K562 (cell line): ENCODE measurements around the gene GALT. TPM values are rescaled to one million over a fixed set of nuclear protein-coding genes. Genes with fewer than 3 reads are reported as not detected.
A peak's percentile ranks its signal among the peaks of the same experiment; 100 is the strongest.

Experiments used
- ATAC-seq: fragments of 200-7000 bp; cut with Tn5 transposase; 3 replicates; pipeline ENCODE4 v1.9.1; 2020; ENCODE audit warnings: moderate library complexity
- BruUV-seq: library from RNA; stranded (reverse); fragments of 400-500 nt; replicated peaks from 2 replicates; lab custom pipeline; 2021; lab: Mats Ljungman, UMichigan
- CTCF ChIA-PET: fragments of 300-600 bp; formaldehyde crosslinking; extraction: SDS; loops from one replicate; lab custom pipeline; 2021; ENCODE audit warnings: low intra/inter-chr PET ratio; lab: Yijun Ruan, JAX
- POLR2A ChIA-PET: fragments of 300-600, 350-650 bp; sonication (Branson Sonifier 250); formaldehyde crosslinking; extraction: SDS; loops from one replicate; lab custom pipeline; 2021; ENCODE audit warnings: antibody characterized with exemption, inconsistent platforms; lab: Yijun Ruan, JAX
- DNase-seq, 4 experiments: peaks; one replicate each; pipeline versions ENCODE4 v3.0.0 to v3.0.0-alpha.2; 2011 to 2018; ENCODE audit warnings: low spot score in 3 of 4, mixed read lengths in 3 of 4; ENCODE audit errors: extremely low read depth in 1 of 4
- FAIRE-seq: peaks from 2 replicates; lab custom pipeline; 2011; peaks lifted over from hg19 to GRCh38; lab: Jason Lieb, UNC
- H2AFZ ChIP-seq: 2 replicates; pipeline ENCODE4 v1.6.0; 2011; ENCODE audit warnings: low read depth, low read length, control low read depth, inconsistent platforms
- H3K27ac ChIP-seq: fragments of 200-600 bp; 3 replicates; pipeline ENCODE4 v1.8.0; 2011; ENCODE audit warnings: low read depth, mild to moderate bottlenecking, control low read depth, inconsistent platforms, low read length, moderate library complexity, mixed read lengths; ENCODE audit errors: extremely low read depth
- H3K27me3 ChIP-seq, 2 experiments: fragments of 300-600 bp in 1 of 2; 2 replicates in 1 of 2; 3 replicates in 1 of 2; pipeline versions ENCODE4 v1.6.0 to v1.8.0; 2011; ENCODE audit warnings: inconsistent platforms in 2 of 2, low read length in 2 of 2, mild to moderate bottlenecking in 1 of 2, mixed read lengths in 1 of 2, moderate library complexity in 1 of 2; ENCODE audit not compliant: control insufficient read depth in 2 of 2, insufficient read depth in 2 of 2
- H3K36me3 ChIP-seq: fragments of 300-600 bp; 3 replicates; pipeline ENCODE4 v1.8.0; 2011; ENCODE audit warnings: mild to moderate bottlenecking, low read length, inconsistent platforms; ENCODE audit not compliant: control insufficient read depth, insufficient read depth
- H3K4me1 ChIP-seq, 2 experiments: fragments of 200-600 bp in 1 of 2; replicated peaks in 1 of 2; 2 replicates in 1 of 2; 3 replicates in 1 of 2; pipeline versions ENCODE4 v1.5.1 to v1.8.0; 2011; ENCODE audit warnings: inconsistent platforms in 2 of 2, low read length in 2 of 2, mild to moderate bottlenecking in 1 of 2, mixed read lengths in 1 of 2, moderate library complexity in 1 of 2; ENCODE audit not compliant: control insufficient read depth in 2 of 2, insufficient read depth in 2 of 2
- H3K4me2 ChIP-seq: 2 replicates; pipeline ENCODE4 v1.6.1; 2011; ENCODE audit warnings: low read length, control low read depth, inconsistent platforms, mixed read lengths; ENCODE audit not compliant: insufficient read depth
- H3K4me3 ChIP-seq: fragments of 200-600 bp; sonication (generic), shearing (Covaris generic); 2 replicates; pipeline ENCODE4 v1.5.1; 2016; ENCODE audit warnings: control low read depth, inconsistent platforms
- H3K79me2 ChIP-seq: fragments of 200-600 bp; 3 replicates; pipeline ENCODE4 v1.8.0; 2011; ENCODE audit warnings: low read length, inconsistent platforms; ENCODE audit not compliant: control insufficient read depth, insufficient read depth
- H3K9ac ChIP-seq, 2 experiments: 2 replicates each; pipeline versions ENCODE4 v1.6.0 to v1.6.1; 2011; ENCODE audit warnings: low read depth in 2 of 2, low read length in 2 of 2, control low read depth in 1 of 2, inconsistent platforms in 1 of 2, mild to moderate bottlenecking in 1 of 2, mixed read lengths in 1 of 2; ENCODE audit not compliant: insufficient read depth in 1 of 2
- H3K9me1 ChIP-seq: one replicate; pipeline ENCODE4 v1.6.0; 2011; ENCODE audit warnings: inconsistent platforms, mild to moderate bottlenecking, low read length, moderate library complexity; ENCODE audit not compliant: control insufficient read depth, insufficient read depth
- H3K9me3 ChIP-seq: replicated peaks from 2 replicates; pipeline ENCODE4 v1.5.1; 2011; ENCODE audit warnings: low read depth, low read length, inconsistent platforms; ENCODE audit not compliant: control insufficient read depth, insufficient read depth
- H4K20me1 ChIP-seq: replicated peaks from 2 replicates; pipeline ENCODE4 v1.6.1; 2011; ENCODE audit warnings: low read length, inconsistent platforms, mixed read lengths; ENCODE audit not compliant: control insufficient read depth, insufficient read depth
- BCL6 ChIP-seq: fragments of 250-450 bp; sonication (Bioruptor Pico); IDR thresholded peaks from 2 replicates; pipeline ENCODE4 v1.4.0; 2020
- CREB1 ChIP-seq, 2 experiments: sonication (generic) in 1 of 2; formaldehyde crosslinking in 1 of 2; IDR thresholded peaks; 2 replicates each; pipeline versions ENCODE4 v1.6.1 to v1.8.0; 2012 to 2022; ENCODE audit warnings: inconsistent platforms in 1 of 2, mild to moderate bottlenecking in 1 of 2, missing genetic modification reagents in 1 of 2, moderate library complexity in 1 of 2
- E2F1 ChIP-seq: sonication (generic); formaldehyde crosslinking; IDR thresholded peaks from 2 replicates; pipeline ENCODE4 v1.8.1; 2023; ENCODE audit warnings: mild to moderate bottlenecking, missing genetic modification reagents, moderate library complexity
- SIN3A ChIP-seq, 2 experiments: fragments of 150-350 bp in 1 of 2; IDR thresholded peaks; 2 replicates each; pipeline ENCODE4 v1.6.1; 2011 to 2016; ENCODE audit warnings: borderline replicate concordance in 2 of 2, low read depth in 2 of 2, low read length in 2 of 2, mild to moderate bottlenecking in 2 of 2, moderate library complexity in 2 of 2; ENCODE audit not compliant: control insufficient read depth in 1 of 2
- ZNF583 ChIP-seq: fragments of 250-450 bp; sonication (Bioruptor Pico); IDR thresholded peaks from 2 replicates; pipeline ENCODE4 v1.4.0; 2020
- WGBS: fragments of 100-300 bp; shearing (Covaris generic); methylation state at CpG from one replicate; pipeline ENCODE4 v1.1.6; 2016; ENCODE audit warnings: low coverage, mixed read lengths; ENCODE audit not compliant: insufficient coverage; ENCODE audit errors: missing lambda C conversion rate; 5-methylcytosine and 5-hydroxymethylcytosine counted together
- in situ Hi-C: fragments of 300-500 bp; cut with MboI; formaldehyde crosslinking; loops from 4 replicates; pipeline ENCODE4 v1.15.0; 2018; ENCODE audit warnings: inconsistent platforms, mixed read lengths
- intact Hi-C: fragments of 100-400 bp; cut with micrococcal nuclease; formaldehyde crosslinking; loops from 2 replicates; pipeline ENCODE4 v1.14.2; 2022
- polyA plus RNA-seq, 8 experiments: library from polyadenylated mRNA; depleted of rRNA in 4 of 8; stranded (reverse) in 5 of 8; unstranded in 3 of 8; fragments of >200 nt; fragmentation: Nextera tagmentation in 2 of 8; fragmentation: Illumina TruSeq in 1 of 8; extraction: Ambion mirVana in 2 of 8; extraction: Trizol in 1 of 8; gene quantifications; 2 replicates each; pipeline versions ENCODE4 v1.2.1 to v1.2.3, GENCODE V29; 2011 to 2014; ENCODE audit warnings: inconsistent platforms in 1 of 8, missing spikeins in 1 of 8
- total RNA-seq, 7 experiments: library from RNA; depleted of rRNA in 6 of 7; stranded (reverse); fragments of >200 nt in 6 of 7; fragmentation: Illumina TruSeq in 2 of 7; extraction: Trizol in 2 of 7; gene quantifications; 2 replicates each; pipeline versions ENCODE4 v1.2.1 to v1.2.3, GENCODE V29; 2011 to 2021; ENCODE audit warnings: low replicate concordance in 1 of 7

The GALT gene
- total and polyA plus RNA-seq, 9 of the 15 experiments (the other 6 are each of a cell fraction or from before 2014, with no cell fraction given) = 7.3 to 29.2 (median 15.6) TPM

DNA sequence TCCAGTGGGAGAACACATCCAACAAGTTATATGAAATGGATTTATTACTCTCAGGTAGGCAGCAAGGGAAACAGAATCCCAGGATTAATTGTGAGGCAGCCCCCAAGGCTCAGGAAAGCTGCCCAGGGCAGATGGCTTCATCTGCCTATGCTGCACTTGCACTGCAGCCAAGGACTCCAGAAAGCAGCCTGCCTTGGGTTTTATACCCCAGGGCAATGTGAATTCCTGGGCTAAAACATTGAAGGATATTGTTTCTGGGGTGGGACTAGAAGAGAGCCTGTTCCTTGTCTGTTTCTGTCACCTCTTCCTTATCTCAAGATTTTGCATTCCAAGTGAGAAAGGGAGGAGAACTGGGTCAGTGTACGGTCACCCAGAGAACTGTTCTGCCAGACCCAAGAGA lies 24.8 kb downstream of the GALT start:
- no peak for FAIRE-seq
- POLR2A ChIA-PET = interaction anchor here (0.6 kb wide), 1 partner anchor 1438 kb away, joined by 3 read pairs; no protein-coding TSS in a partner anchor
- intact Hi-C loops = no loop called here
- H4K20me1 ChIP-seq = 0 out of 2 replicates have a peak, but pooled peaks cover 1% of the 10 kb centered on the region
- H3K36me3 ChIP-seq = peaks cover 14% of the 10 kb centered on the region; the same call in 2 of the 3 replicates
- H3K79me2 ChIP-seq = peaks cover 20% of the 10 kb centered on the region
- no peak for DNase-seq
- peak overlapping the region in 1 of 2 experiments; percentile 52; a peak in 1 of 4 replicates for H3K9ac ChIP-seq
- no peak overlapping the region for H3K4me3 ChIP-seq
- H2AFZ ChIP-seq = no peak overlapping the region
- TF ChIP-seq CREB1 (IDR thresholded peaks at IDR 0.05) (no peak), CREB1 (CRISPR knock-in tag; IDR thresholded peaks at IDR 0.05) (no peak), SIN3A (IDR thresholded peaks at IDR 0.05; ENCODE audit: borderline replicate concordance in 2 of 2, control insufficient read depth in 1 of 2, low read depth in 2 of 2, low read length in 2 of 2) (no peak), BCL6 (CRISPR knock-in tag) (no peak), E2F1 (CRISPR knock-in tag) (no peak), ZNF583 (CRISPR knock-in tag) (no peak)
- H3K9me1 ChIP-seq = no peaks in the 10 kb centered on the region
- H3K4me1 ChIP-seq = peaks cover 0 to 6% of the 10 kb centered on the region in 2 experiments; a peak in 3 of 5 replicates
- no peaks in the 10 kb centered on the region for H3K9me3 ChIP-seq
- H3K27me3 ChIP-seq = no peaks in the 10 kb centered on the region
- 0% methylated on average over 1 of the region's 1 CpG for WGBS
- no peak overlapping the region for H3K27ac ChIP-seq
- ATAC-seq = no peak
- CTCF ChIA-PET = no interaction called here
- no TSS peak for BruUV-seq
- in situ Hi-C loops = no loop called here
- no peak overlapping the region for H3K4me2 ChIP-seq
